ENCODE measurements around the gene SLC37A3.

DNA sequence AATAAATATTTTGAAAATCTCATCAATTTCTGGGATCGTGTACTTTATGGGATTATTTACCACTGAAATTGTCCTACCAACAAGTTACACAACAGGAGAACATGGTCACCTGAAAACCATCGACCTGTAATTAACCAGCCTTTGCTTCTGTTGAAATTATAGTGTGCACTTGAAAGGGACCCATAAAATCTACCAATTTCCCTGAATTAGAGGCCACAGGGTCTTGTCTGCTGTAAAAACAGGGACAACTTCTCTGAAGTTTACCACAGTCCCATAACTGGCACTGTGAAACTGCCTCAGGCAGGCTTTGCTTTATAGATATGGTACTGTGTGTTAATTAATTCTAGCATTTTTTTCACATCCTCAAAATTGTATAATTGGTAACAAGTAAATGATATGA lies 43.2 kb upstream of the SLC37A3 start:
- TF ChIP-seq, protein P1, sequence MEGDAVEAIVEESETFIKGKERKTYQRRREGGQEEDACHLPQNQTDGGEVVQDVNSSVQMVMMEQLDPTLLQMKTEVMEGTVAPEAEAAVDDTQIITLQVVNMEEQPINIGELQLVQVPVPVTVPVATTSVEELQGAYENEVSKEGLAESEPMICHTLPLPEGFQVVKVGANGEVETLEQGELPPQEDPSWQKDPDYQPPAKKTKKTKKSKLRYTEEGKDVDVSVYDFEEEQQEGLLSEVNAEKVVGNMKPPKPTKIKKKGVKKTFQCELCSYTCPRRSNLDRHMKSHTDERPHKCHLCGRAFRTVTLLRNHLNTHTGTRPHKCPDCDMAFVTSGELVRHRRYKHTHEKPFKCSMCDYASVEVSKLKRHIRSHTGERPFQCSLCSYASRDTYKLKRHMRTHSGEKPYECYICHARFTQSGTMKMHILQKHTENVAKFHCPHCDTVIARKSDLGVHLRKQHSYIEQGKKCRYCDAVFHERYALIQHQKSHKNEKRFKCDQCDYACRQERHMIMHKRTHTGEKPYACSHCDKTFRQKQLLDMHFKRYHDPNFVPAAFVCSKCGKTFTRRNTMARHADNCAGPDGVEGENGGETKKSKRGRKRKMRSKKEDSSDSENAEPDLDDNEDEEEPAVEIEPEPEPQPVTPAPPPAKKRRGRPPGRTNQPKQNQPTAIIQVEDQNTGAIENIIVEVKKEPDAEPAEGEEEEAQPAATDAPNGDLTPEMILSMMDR (IDR thresholded peaks at IDR 0.05) = no peak
- TF ChIP-seq POLR2A (IDR thresholded peaks at IDR 0.05) = no peak
